Endodermal cell (in vitro differentiated cells): Measurements from ENCODE around the gene INPPL1. TPM values are rescaled to one million over a fixed set of nuclear protein-coding genes. Genes with fewer than 3 reads are reported as not detected.

Experiments used
- DNase-seq: peaks from one replicate; pipeline ENCODE4 v3.0.0-alpha.2; 2017
- H3K27ac ChIP-seq: 2 replicates; pipeline ENCODE4 v1.5.1; 2013; ENCODE audit warnings: mild to moderate bottlenecking, low read depth, low read length, moderate library complexity
- H3K27me3 ChIP-seq: 2 replicates; pipeline ENCODE4 v1.6.1; 2013; ENCODE audit warnings: mild to moderate bottlenecking, low read length, moderate library complexity; ENCODE audit not compliant: insufficient read depth, control insufficient read depth, poor library complexity, severe bottlenecking
- H3K36me3 ChIP-seq: 2 replicates; pipeline ENCODE4 v1.7.0; 2013; ENCODE audit warnings: mild to moderate bottlenecking, low read length, moderate library complexity; ENCODE audit not compliant: control insufficient read depth, insufficient read depth
- H3K4me1 ChIP-seq: one replicate; pipeline ENCODE4 v1.7.0; 2013; ENCODE audit warnings: low read length; ENCODE audit not compliant: control insufficient read depth, insufficient read depth
- H3K4me3 ChIP-seq: 2 replicates; pipeline ENCODE4 v1.5.1; 2013; ENCODE audit warnings: mild to moderate bottlenecking, low read length, moderate library complexity
- H3K9ac ChIP-seq: 2 replicates; pipeline ENCODE4 v1.6.1; 2013; ENCODE audit warnings: mild to moderate bottlenecking, low read length, moderate library complexity; ENCODE audit not compliant: poor library complexity, severe bottlenecking; ENCODE audit errors: extremely low read depth
- H3K9me3 ChIP-seq: 2 replicates; pipeline ENCODE4 v1.6.1; 2013; ENCODE audit warnings: mild to moderate bottlenecking, low read length, moderate library complexity; ENCODE audit not compliant: control insufficient read depth
- H3K27ac Mint-ChIP-seq: 2 replicates; pipeline ENCODE4 v1.8.0; 2020; ENCODE audit warnings: mixed read lengths
- H3K27me3 Mint-ChIP-seq: 2 replicates; pipeline ENCODE4 v1.8.0; 2021; ENCODE audit warnings: mild to moderate bottlenecking, mixed read lengths; ENCODE audit not compliant: insufficient read depth
- H3K36me3 Mint-ChIP-seq: 2 replicates; pipeline ENCODE4 v1.8.0; 2020; ENCODE audit warnings: low read depth, mixed read lengths
- H3K4me1 Mint-ChIP-seq: 2 replicates; pipeline ENCODE4 v1.8.0; 2020; ENCODE audit warnings: mixed read lengths
- H3K4me3 Mint-ChIP-seq: 2 replicates; pipeline ENCODE4 v1.8.0; 2020; ENCODE audit warnings: mild to moderate bottlenecking, moderate library complexity, mixed read lengths
- H3K9me3 Mint-ChIP-seq: 2 replicates; pipeline ENCODE4 v1.8.0; 2020; ENCODE audit warnings: mild to moderate bottlenecking, mixed read lengths
- WGBS, 2 experiments: methylation state at CpG; one replicate each; pipeline versions ENCODE4 v1.1.5 to v1.1.7; 2013; ENCODE audit warnings: missing lambda C conversion rate in 2 of 2, mixed read lengths in 1 of 2; ENCODE audit not compliant: insufficient coverage in 1 of 2, insufficient read length in 1 of 2; 5-methylcytosine and 5-hydroxymethylcytosine counted together
- total RNA-seq, 2 donors: library from RNA; stranded (reverse); fragmentation: NEBNext Ultra II Directional in 1 of 2; extraction: Animal tissue kit (Norgen Biotek cat#: 25700) in 1 of 2; gene quantifications; 2 replicates in 1 of 2; 3 replicates in 1 of 2; pipeline ENCODE4 v1.2.1, GENCODE V29; 2021
- TF ChIP-seq, protein P1 (sequence below): fragments of 200-600 bp; sonication (generic); conservative IDR thresholded peaks from 2 replicates; pipeline ENCODE4 v1.5.0; 2021; ENCODE audit warnings: antibody characterized with exemption, mild to moderate bottlenecking

INPPL1 gene
- total RNA-seq, 2 donors from 2014 or later, result 230 to 325 TPM

DNA sequence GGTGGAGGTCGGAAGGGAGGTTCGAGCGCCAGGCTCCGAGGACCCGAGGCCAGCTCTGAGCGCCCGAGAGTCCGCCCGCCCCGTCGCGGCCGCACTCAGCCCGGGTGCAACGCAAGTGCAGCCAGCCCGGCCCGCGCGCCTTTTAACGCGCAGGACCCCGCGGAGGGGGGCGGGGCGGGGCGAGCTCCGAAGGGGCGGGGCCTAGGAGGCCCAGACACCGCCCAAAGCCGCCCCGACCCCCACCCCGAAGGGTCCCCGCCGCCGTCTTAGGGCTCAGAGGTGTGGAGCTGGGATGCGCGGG, 19.4 kb downstream of the INPPL1 start, which contains the start of gene PHOX2A:
Gene PHOX2A (minus strand): TSS at position 117 of the 301 bp plus-strand sequence. CDS start 172 bp downstream, outside the sequence.
- H3K27me3 Mint-ChIP-seq, result peaks cover 47% of the 10 kb centered on the region
- H3K27me3 ChIP-seq, result peaks cover 86% of the 10 kb centered on the region
- H3K9ac ChIP-seq, result no peak within 1 kb of the TSS
- H3K4me3 Mint-ChIP-seq, result no peak within 1 kb of the TSS
- 0% methylated on average over 37 of the region's 37 CpGs; no CpG with 5 or more reads in 1 of the 2 experiments for WGBS, 2 experiments
- DNase-seq, result peak; percentile 81
- peaks cover 11% of the 10 kb centered on the region for H3K4me1 Mint-ChIP-seq
- H3K36me3 Mint-ChIP-seq, result no peaks in the 10 kb centered on the region
- TF ChIP-seq, protein P1, sequence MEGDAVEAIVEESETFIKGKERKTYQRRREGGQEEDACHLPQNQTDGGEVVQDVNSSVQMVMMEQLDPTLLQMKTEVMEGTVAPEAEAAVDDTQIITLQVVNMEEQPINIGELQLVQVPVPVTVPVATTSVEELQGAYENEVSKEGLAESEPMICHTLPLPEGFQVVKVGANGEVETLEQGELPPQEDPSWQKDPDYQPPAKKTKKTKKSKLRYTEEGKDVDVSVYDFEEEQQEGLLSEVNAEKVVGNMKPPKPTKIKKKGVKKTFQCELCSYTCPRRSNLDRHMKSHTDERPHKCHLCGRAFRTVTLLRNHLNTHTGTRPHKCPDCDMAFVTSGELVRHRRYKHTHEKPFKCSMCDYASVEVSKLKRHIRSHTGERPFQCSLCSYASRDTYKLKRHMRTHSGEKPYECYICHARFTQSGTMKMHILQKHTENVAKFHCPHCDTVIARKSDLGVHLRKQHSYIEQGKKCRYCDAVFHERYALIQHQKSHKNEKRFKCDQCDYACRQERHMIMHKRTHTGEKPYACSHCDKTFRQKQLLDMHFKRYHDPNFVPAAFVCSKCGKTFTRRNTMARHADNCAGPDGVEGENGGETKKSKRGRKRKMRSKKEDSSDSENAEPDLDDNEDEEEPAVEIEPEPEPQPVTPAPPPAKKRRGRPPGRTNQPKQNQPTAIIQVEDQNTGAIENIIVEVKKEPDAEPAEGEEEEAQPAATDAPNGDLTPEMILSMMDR, result no peak
- no peak within 1 kb of the TSS for H3K27ac ChIP-seq
- H3K27ac Mint-ChIP-seq, result no peak within 1 kb of the TSS
- H3K9me3 Mint-ChIP-seq, result no peaks in the 10 kb centered on the region
- no peaks in the 10 kb centered on the region for H3K4me1 ChIP-seq
- no peaks in the 10 kb centered on the region for H3K9me3 ChIP-seq
- no peaks in the 10 kb centered on the region for H3K36me3 ChIP-seq
- peak within 1 kb of the TSS; percentile 72 for H3K4me3 ChIP-seq

DNA sequence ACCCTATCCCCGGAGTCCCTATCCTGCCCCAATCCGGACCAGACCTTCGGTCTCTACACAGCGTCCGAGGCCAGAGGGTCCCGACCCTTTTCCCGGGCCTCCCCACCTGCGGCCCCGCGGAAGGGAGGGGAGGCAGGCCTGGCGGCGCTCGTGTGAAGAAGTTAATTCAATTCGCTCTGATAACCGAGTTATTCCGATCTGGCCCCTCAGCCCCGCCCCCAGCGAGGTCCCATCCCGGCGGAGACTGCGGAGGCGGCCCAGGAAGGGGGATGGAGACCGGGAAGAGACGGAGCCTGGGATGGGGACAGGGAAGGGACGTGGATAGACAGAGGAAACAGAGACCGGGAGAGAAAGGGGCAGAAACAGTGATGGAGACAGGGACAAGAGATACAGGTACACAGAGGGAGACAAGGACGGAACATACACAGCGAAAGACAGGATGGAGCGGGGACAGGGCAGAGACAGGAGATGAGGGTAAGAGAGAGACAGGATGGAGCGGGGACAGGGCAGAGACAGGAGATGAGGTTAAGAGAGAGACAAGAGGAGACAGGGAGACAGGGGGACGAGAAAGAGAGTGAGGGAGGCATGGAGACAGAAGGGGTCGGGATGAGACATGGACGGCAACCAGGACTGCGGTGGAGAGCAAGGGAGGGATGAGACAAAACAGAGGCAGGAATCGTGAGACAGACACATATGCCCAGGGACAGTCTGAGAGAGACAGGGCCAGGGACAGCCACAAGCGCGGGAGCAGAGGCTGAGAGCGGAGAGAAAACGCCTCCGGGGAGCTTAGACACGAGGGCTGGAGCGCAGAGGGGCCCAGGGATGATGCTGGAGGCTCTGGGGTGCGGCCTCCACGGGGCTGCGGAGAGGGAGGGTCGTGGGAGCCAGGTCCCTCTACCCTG, 20.0 kb downstream of the INPPL1 start:
- H3K9me3 ChIP-seq, result no peaks in the 10 kb centered on the region
- TF ChIP-seq, protein P1, result no peak
- H3K27me3 Mint-ChIP-seq, result peaks cover 47% of the 10 kb centered on the region
- H3K4me3 Mint-ChIP-seq, result no peak overlapping the region
- H3K9ac ChIP-seq, result no peak overlapping the region
- H3K36me3 ChIP-seq, result no peaks in the 10 kb centered on the region
- peaks cover 86% of the 10 kb centered on the region for H3K27me3 ChIP-seq
- no peak overlapping the region for H3K27ac Mint-ChIP-seq
- no peak overlapping the region for H3K27ac ChIP-seq
- no peaks in the 10 kb centered on the region for H3K36me3 Mint-ChIP-seq
- no peaks in the 10 kb centered on the region for H3K9me3 Mint-ChIP-seq
- H3K4me3 ChIP-seq, result peak overlapping the region; percentile 72
- 5 to 11% methylated on average over 26 to 46 of the region's 46 CpGs for WGBS, 2 experiments
- peak; percentile 86 for DNase-seq
- H3K4me1 ChIP-seq, result no peaks in the 10 kb centered on the region
- peaks cover 10% of the 10 kb centered on the region for H3K4me1 Mint-ChIP-seq

DNA sequence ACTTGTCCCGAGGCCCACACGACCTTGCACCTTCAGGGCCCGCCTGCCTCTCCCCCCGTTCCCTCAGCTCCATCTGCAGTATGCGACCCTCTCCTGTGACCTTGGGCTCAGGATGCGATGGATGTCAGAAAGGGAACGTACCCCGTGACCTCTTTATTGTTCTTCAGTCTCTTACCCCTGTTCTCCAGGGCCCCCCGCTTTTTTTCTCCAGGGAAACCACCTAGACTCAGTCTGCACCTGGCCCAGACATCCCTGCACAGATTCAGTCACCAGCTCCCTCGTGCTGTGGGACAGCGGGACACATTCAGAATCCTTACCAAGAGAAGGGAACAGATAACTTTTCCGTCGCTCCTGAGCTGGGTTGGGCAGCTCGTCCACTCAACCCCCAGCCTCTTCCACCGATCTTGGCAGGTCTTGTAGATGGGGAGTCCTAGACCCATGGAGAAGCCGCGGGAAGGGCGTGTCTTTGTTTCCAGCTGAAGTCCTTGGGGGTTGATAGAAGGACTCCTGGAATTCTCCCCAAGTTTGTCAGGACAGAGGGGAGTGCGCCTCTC, 20.8 kb downstream of the INPPL1 start:
- no peak overlapping the region for H3K4me3 ChIP-seq

More for the DNA sequence above, 20.8 kb downstream of the INPPL1 start:
- Histone ChIP-seq H3K4me1 (no peaks in the 10 kb centered on the region), H3K9me3 (no peaks in the 10 kb centered on the region), H3K36me3 (no peaks in the 10 kb centered on the region), H3K27me3 (peaks cover 86% of the 10 kb centered on the region), H3K27ac (no peak overlapping the region), H3K9ac (no peak overlapping the region)
- Mint-ChIP-seq H3K27ac (no peak overlapping the region), H3K27me3 (peaks cover 51% of the 10 kb centered on the region), H3K4me1 (peaks cover 9% of the 10 kb centered on the region), H3K4me3 (no peak overlapping the region), H3K36me3 (no peaks in the 10 kb centered on the region), H3K9me3 (no peaks in the 10 kb centered on the region)
- DNase-seq, result peak; percentile 52
- WGBS, 2 experiments, result 25 to 36% methylated on average over 8 to 19 of the region's 19 CpGs
- TF ChIP-seq, protein P1, result no peak
